ENCODE results near the gene RTEL1. TPM values are rescaled to one million over a fixed set of nuclear protein-coding genes. Genes with fewer than 3 reads are reported as not detected.
"Not testable (repeated sequence)": the region's sequence is repeated elsewhere in the genome, so short reads cannot be mapped to it uniquely, and the experiment has no call there.

Gene RTEL1
- total RNA-seq, 1 experiment from 2014 or later, result 58.0 TPM

DNA sequence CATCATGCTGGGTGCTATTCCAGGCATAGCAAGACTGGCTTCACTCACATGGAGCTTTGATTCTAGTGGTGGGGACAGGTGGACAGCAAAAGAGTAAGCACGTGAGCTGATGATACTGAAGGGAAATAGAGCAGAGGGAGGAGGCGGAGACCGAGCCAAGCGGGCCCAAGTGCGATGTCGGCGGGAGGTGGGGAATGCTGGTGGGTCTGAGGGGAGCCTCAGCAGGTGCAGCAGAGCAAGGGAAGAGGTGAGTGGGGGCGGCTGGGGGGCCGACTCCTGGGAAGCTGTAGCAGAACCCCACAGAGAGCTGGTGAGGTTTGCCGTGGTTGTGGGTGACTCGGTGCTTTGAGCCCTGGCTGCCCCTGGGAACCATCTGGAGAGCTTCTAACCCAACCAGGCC is 10.2 kb downstream of the RTEL1 start:
- Histone ChIP-seq H3K27me3 (ENCODE audit: insufficient read depth, low read length) (no peaks in the 10 kb centered on the region), H3K27ac (ENCODE audit: low read depth, low read length) (no peak overlapping the region), H3K4me1 (ENCODE audit: control insufficient read depth in 1 of 2, insufficient read depth in 2 of 2, low read length in 2 of 2) (no peaks in the 10 kb centered on the region), H3K4me2 (ENCODE audit: low read length) (no peak overlapping the region), H3K9me3 (ENCODE audit: control insufficient read depth in 1 of 2, insufficient read depth in 1 of 2, low read depth in 1 of 2, low read length in 2 of 2) (no peaks in the 10 kb centered on the region), H3K4me3 (replicated peaks in 1 of 2; ENCODE audit: low read depth in 1 of 2, low read length in 2 of 2) (no peak overlapping the region), H4K20me1 (ENCODE audit: insufficient read depth) (no peaks in the 10 kb centered on the region), H3K36me3 (ENCODE audit: control insufficient read depth in 1 of 2, insufficient read depth in 2 of 2, low read length in 2 of 2) (peaks cover 12 to 37% of the 10 kb centered on the region in 2 experiments), H3K79me2 (ENCODE audit: insufficient read depth, low read length) (peaks cover 18% of the 10 kb centered on the region; the same call in 1 of the 2 replicates), H3K9ac (ENCODE audit: low read length) (no peak overlapping the region), H3K9me2 (ENCODE audit: insufficient read depth) (no peaks in the 10 kb centered on the region), H2AFZ (ENCODE audit: low read depth, low read length, poor library complexity, severe bottlenecking) (no peak overlapping the region)
- DNase-seq (ENCODE audit: low read depth, low spot score) (no peak), ATAC-seq (no peak)
- POLR2A ChIA-PET, result no interaction called here
- RAD21 ChIA-PET (ENCODE audit: low non-redundant PET in 1 of 2, low total read pairs in 2 of 2, uncharacterized antibody in 2 of 2, unreplicated experiment in 2 of 2), result no interaction called here
- intact Hi-C loops (cut with micrococcal nuclease), result no loop called here
- CTCF ChIA-PET, result no interaction called here
- TF ChIP-seq SRF (IDR thresholded peaks at IDR 0.05; ENCODE audit: low read depth) (no peak), ZFX (IDR thresholded peaks at IDR 0.05) (no peak)
- no TSS peak for BruUV-seq (replicated peaks)

DNA sequence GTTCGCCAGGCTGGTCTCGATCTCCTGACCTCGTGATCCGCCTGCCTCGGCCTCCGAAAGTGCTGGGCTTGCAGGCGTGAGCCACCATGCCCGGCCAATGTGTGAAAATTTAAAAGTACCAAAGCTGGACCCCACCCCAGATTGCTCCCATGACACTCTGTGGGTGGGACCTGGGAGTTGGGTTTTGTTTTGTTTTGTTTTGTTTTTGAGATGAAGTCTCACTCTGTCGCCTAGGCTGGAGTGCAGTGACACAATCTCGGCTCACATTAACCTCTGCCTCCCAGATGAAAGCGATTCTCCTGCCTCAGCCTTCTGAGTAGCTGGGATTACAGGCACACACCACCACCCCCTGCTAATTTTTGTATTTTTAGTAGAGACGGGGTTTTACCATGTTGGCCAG is 13.6 kb downstream of the RTEL1 start:
- H3K4me1 ChIP-seq (ENCODE audit: control insufficient read depth in 1 of 2, insufficient read depth in 2 of 2, low read length in 2 of 2); H3K9me3 ChIP-seq (ENCODE audit: control insufficient read depth in 1 of 2, insufficient read depth in 1 of 2, low read depth in 1 of 2, low read length in 2 of 2); ATAC-seq; intact Hi-C loops (cut with micrococcal nuclease); H3K4me2 ChIP-seq (ENCODE audit: low read length); RAD21 ChIA-PET (ENCODE audit: low non-redundant PET in 1 of 2, low total read pairs in 2 of 2, uncharacterized antibody in 2 of 2, unreplicated experiment in 2 of 2); DNase-seq (ENCODE audit: low read depth, low spot score); H3K9ac ChIP-seq (ENCODE audit: low read length); CTCF ChIA-PET; H3K79me2 ChIP-seq (ENCODE audit: insufficient read depth, low read length); H3K9me2 ChIP-seq (ENCODE audit: insufficient read depth); H3K4me3 ChIP-seq (replicated peaks in 1 of 2; ENCODE audit: low read depth in 1 of 2, low read length in 2 of 2); H4K20me1 ChIP-seq (ENCODE audit: insufficient read depth); H3K27ac ChIP-seq (ENCODE audit: low read depth, low read length); BruUV-seq (replicated peaks); H2AFZ ChIP-seq (ENCODE audit: low read depth, low read length, poor library complexity, severe bottlenecking); H3K27me3 ChIP-seq (ENCODE audit: insufficient read depth, low read length): not testable (repeated sequence)
- POLR2A ChIA-PET, result interaction anchor here (1.3 kb wide), 1 partner anchor 11 kb away, joined by 3 read pairs; no protein-coding TSS in a partner anchor
- H3K36me3 ChIP-seq (ENCODE audit: control insufficient read depth in 1 of 2, insufficient read depth in 2 of 2, low read length in 2 of 2), result peaks cover 11 to 30% of the 10 kb centered on the region in 2 experiments

GRCh38 chr20:63672666-63673065 is 14.6 kb downstream of the RTEL1 start:
- DNase-seq (ENCODE audit: low read depth, low spot score) (no peak), ATAC-seq (no peak)
- CTCF ChIA-PET, result no interaction called here
- Histone ChIP-seq H3K79me2 (ENCODE audit: insufficient read depth, low read length) (no peaks in the 10 kb centered on the region), H4K20me1 (ENCODE audit: insufficient read depth) (no peaks in the 10 kb centered on the region), H3K4me3 (replicated peaks in 1 of 2; ENCODE audit: low read depth in 1 of 2, low read length in 2 of 2) (no peak overlapping the region), H3K27me3 (ENCODE audit: insufficient read depth, low read length) (no peaks in the 10 kb centered on the region), H3K9me3 (ENCODE audit: control insufficient read depth in 1 of 2, insufficient read depth in 1 of 2, low read depth in 1 of 2, low read length in 2 of 2) (no peaks in the 10 kb centered on the region), H3K4me1 (ENCODE audit: control insufficient read depth in 1 of 2, insufficient read depth in 2 of 2, low read length in 2 of 2) (no peaks in the 10 kb centered on the region), H3K36me3 (ENCODE audit: control insufficient read depth in 1 of 2, insufficient read depth in 2 of 2, low read length in 2 of 2) (peaks cover 7 to 24% of the 10 kb centered on the region in 2 experiments), H3K4me2 (ENCODE audit: low read length) (no peak overlapping the region), H3K9me2 (ENCODE audit: insufficient read depth) (no peaks in the 10 kb centered on the region), H3K9ac (ENCODE audit: low read length) (no peak overlapping the region), H2AFZ (ENCODE audit: low read depth, low read length, poor library complexity, severe bottlenecking) (no peak overlapping the region), H3K27ac (ENCODE audit: low read depth, low read length) (no peak overlapping the region; the same call in 1 of the 2 replicates)
- intact Hi-C loops (cut with micrococcal nuclease), result no loop called here
- POLR2A ChIA-PET, result no interaction called here
- BruUV-seq (replicated peaks), result no TSS peak
- RAD21 ChIA-PET (ENCODE audit: low non-redundant PET in 1 of 2, low total read pairs in 2 of 2, uncharacterized antibody in 2 of 2, unreplicated experiment in 2 of 2), result no interaction called here
- TF ChIP-seq FOSL1 (IDR thresholded peaks at IDR 0.05; ENCODE audit: low read depth) (no peak), ZBTB33 (IDR thresholded peaks at IDR 0.05; ENCODE audit: extremely low read depth, insufficient replicate concordance, low read length) (no peak), ELF1 (IDR thresholded peaks at IDR 0.05; ENCODE audit: borderline replicate concordance, low read depth) (no peak), SRF (IDR thresholded peaks at IDR 0.05; ENCODE audit: low read depth) (no peak), RAD21 (IDR thresholded peaks at IDR 0.05; ENCODE audit: low read depth) (no peak), SP1 (IDR thresholded peaks at IDR 0.05; ENCODE audit: low read depth) (no peak), ZNF274 (IDR thresholded peaks at IDR 0.05; ENCODE audit: low read depth, low read length) (no peak), CTCF (IDR thresholded peaks at IDR 0.05 in 2 of 3, conservative IDR thresholded peaks at IDR 0.05 in 1 of 3; ENCODE audit: borderline replicate concordance in 1 of 3, insufficient read depth in 1 of 3, low read depth in 2 of 3, low read length in 2 of 3) (no peak), EZH2phosphoT487 (IDR thresholded peaks at IDR 0.05; ENCODE audit: borderline replicate concordance) (no peak)

Data from HCT116 (cell line).